OCI-M2 (cell line): ENCODE results near the gene RBPJL.

ENCODE experiments used
- DNase-seq: peaks from one replicate; lab custom pipeline; 2025; ENCODE audit not compliant: unreplicated experiment; lab: John Stamatoyannopoulos, UW

Gene RBPJL

GRCh38 chr20:45306431-45306982 is at the start of gene RBPJL:
Gene RBPJL (plus strand): TSS chr20:45306840. CDS start chr20:45306923, 83 bp downstream.
- no peak for DNase-seq

GRCh38 chr20:45257161-45257560 is 49.5 kb upstream of the RBPJL start:
- DNase-seq: no peak

GRCh38 chr20:45257711-45258110 is 48.9 kb upstream of the RBPJL start:
- no peak for DNase-seq

GRCh38 chr20:45258259-45258658 is 48.4 kb upstream of the RBPJL start:
- no peak for DNase-seq

GRCh38 chr20:45258664-45259063 is 48.0 kb upstream of the RBPJL start:
- no peak for DNase-seq

GRCh38 chr20:45263556-45264266 is 42.9 kb upstream of the RBPJL start:
- DNase-seq: no peak

GRCh38 chr20:45266977-45267376 is 39.7 kb upstream of the RBPJL start:
- no peak for DNase-seq

- no peak for DNase-seq
Measured at GRCh38 chr20:45268531-45268930, 38.1 kb upstream of the RBPJL start.

GRCh38 chr20:45269056-45269455 is 37.6 kb upstream of the RBPJL start:
- no peak for DNase-seq

GRCh38 chr20:45269754-45270270 is 36.8 kb upstream of the RBPJL start:
- DNase-seq: no peak

- DNase-seq: no peak
Measured at GRCh38 chr20:45275338-45275737, 31.3 kb upstream of the RBPJL start.

- DNase-seq: no peak
Measured at GRCh38 chr20:45279992-45280391, 26.6 kb upstream of the RBPJL start.

- DNase-seq: no peak
Measured at GRCh38 chr20:45282700-45283550, 23.7 kb upstream of the RBPJL start.

GRCh38 chr20:45283551-45284057 is 23.0 kb upstream of the RBPJL start:
- no peak for DNase-seq

- DNase-seq: no peak
Measured at GRCh38 chr20:45288376-45288775, 18.3 kb upstream of the RBPJL start.

- DNase-seq: no peak
Measured at GRCh38 chr20:45288860-45289259, 17.8 kb upstream of the RBPJL start.

GRCh38 chr20:45289942-45290676 is 16.5 kb upstream of the RBPJL start:
- no peak for DNase-seq

- DNase-seq: peak; percentile 63
Measured at GRCh38 chr20:45290677-45291355, 15.8 kb upstream of the RBPJL start.

- DNase-seq: no peak
Measured at GRCh38 chr20:45291526-45291925, 15.1 kb upstream of the RBPJL start.

- no peak for DNase-seq
Measured at GRCh38 chr20:45292343-45292742, 14.3 kb upstream of the RBPJL start.
